HepG2 (cell line): Measurements from ENCODE around the gene SPSB2. TPM values are rescaled to one million over a fixed set of nuclear protein-coding genes. Genes with fewer than 3 reads are reported as not detected.

ENCODE experiments used
- ATAC-seq: fragments of 200-7000 bp; cut with Tn5 transposase; 3 replicates; pipeline ENCODE4 v1.9.1; 2020; ENCODE audit warnings: mild to moderate bottlenecking, moderate library complexity
- BruUV-seq: library from RNA; stranded (reverse); fragments of 400-500 nt; replicated peaks from 2 replicates; lab custom pipeline; 2021; lab: Mats Ljungman, UMichigan
- CTCF ChIA-PET: fragments of 300-600 bp; formaldehyde crosslinking; extraction: SDS; loops from one replicate; lab custom pipeline; 2021; ENCODE audit warnings: low total read pairs, inconsistent platforms, low intra/inter-chr PET ratio; lab: Yijun Ruan, JAX
- POLR2A ChIA-PET: fragments of 350-600 bp; sonication (Branson Sonifier 250); formaldehyde crosslinking; loops from one replicate; lab custom pipeline; 2020; ENCODE audit warnings: antibody characterized with exemption, inconsistent platforms; lab: Yijun Ruan, JAX
- DNase-seq: peaks from one replicate; pipeline ENCODE4 v3.0.0-alpha.2; 2015; ENCODE audit warnings: low spot score
- FAIRE-seq: peaks from 3 replicates; lab custom pipeline; 2011; peaks lifted over from hg19 to GRCh38; lab: Jason Lieb, UNC
- H2AFZ ChIP-seq: one replicate; pipeline ENCODE4 v1.6.1; 2011; ENCODE audit warnings: low read length, inconsistent platforms
- H3K27ac ChIP-seq: fragments of 300-600 bp; 3 replicates; pipeline ENCODE4 v1.8.0; 2011; ENCODE audit warnings: mixed run types, mild to moderate bottlenecking, mixed read lengths, low read length, inconsistent platforms; ENCODE audit not compliant: insufficient read depth; ENCODE audit errors: extremely low read length
- H3K27me3 ChIP-seq, 2 experiments: fragments of 200-600 bp in 1 of 2; 2 replicates in 1 of 2; 3 replicates in 1 of 2; pipeline versions ENCODE4 v1.6.0 to v1.8.0; 2011; ENCODE audit warnings: low read length in 2 of 2, mild to moderate bottlenecking in 2 of 2, moderate library complexity in 2 of 2, inconsistent platforms in 1 of 2; ENCODE audit not compliant: insufficient read depth in 2 of 2, control insufficient read depth in 1 of 2
- H3K36me3 ChIP-seq, 2 experiments: fragments of 200-600 bp in 1 of 2; replicated peaks in 1 of 2; 2 replicates in 1 of 2; 3 replicates in 1 of 2; pipeline versions ENCODE4 v1.5.1 to v1.8.0; 2011; ENCODE audit warnings: low read length in 2 of 2, inconsistent platforms in 1 of 2; ENCODE audit not compliant: insufficient read depth in 2 of 2, control insufficient read depth in 1 of 2
- H3K4me1 ChIP-seq: 2 replicates; pipeline ENCODE4 v1.5.1; 2012; ENCODE audit warnings: low read length, inconsistent platforms; ENCODE audit not compliant: insufficient read depth
- H3K4me2 ChIP-seq: 2 replicates; pipeline ENCODE4 v1.6.0; 2011; ENCODE audit warnings: low read depth, low read length, inconsistent platforms
- H3K4me3 ChIP-seq, 3 experiments: fragments of 200-600 bp in 1 of 3; sonication (generic), shearing (Covaris generic) in 1 of 3; replicated peaks in 1 of 3; 2 replicates each; pipeline ENCODE4 v1.5.1; 2011 to 2016; ENCODE audit warnings: low read length in 3 of 3, inconsistent platforms in 2 of 3, low read depth in 2 of 3, mild to moderate bottlenecking in 2 of 3, control low read depth in 1 of 3, mixed read lengths in 1 of 3; ENCODE audit not compliant: insufficient read depth in 1 of 3
- H3K79me2 ChIP-seq: one replicate; pipeline ENCODE4 v1.6.1; 2011; ENCODE audit warnings: low read length, inconsistent platforms; ENCODE audit not compliant: insufficient read depth
- H3K9ac ChIP-seq: 2 replicates; pipeline ENCODE4 v1.6.0; 2011; ENCODE audit warnings: mild to moderate bottlenecking, low read depth, low read length, inconsistent platforms; ENCODE audit not compliant: insufficient read depth
- H3K9me3 ChIP-seq: 2 replicates; pipeline ENCODE4 v1.5.1; 2012; ENCODE audit warnings: mild to moderate bottlenecking, low read length
- H4K20me1 ChIP-seq: 2 replicates; pipeline ENCODE4 v1.6.0; 2011; ENCODE audit warnings: inconsistent platforms, mild to moderate bottlenecking, low read length, moderate library complexity; ENCODE audit not compliant: insufficient read depth
- ARID2 ChIP-seq: sonication (generic); formaldehyde crosslinking; IDR thresholded peaks from 2 replicates; pipeline ENCODE4 v1.8.1; 2022; ENCODE audit warnings: mild to moderate bottlenecking, missing genetic modification reagents, borderline replicate concordance
- BORCS8-MEF2B ChIP-seq: sonication (generic); formaldehyde crosslinking; IDR thresholded peaks from 2 replicates; pipeline ENCODE4 v1.8.0; 2022; ENCODE audit warnings: mild to moderate bottlenecking, missing genetic modification reagents
- CHD4 ChIP-seq: fragments of 200-600 bp; sonication (generic); IDR thresholded peaks from 2 replicates; pipeline ENCODE4 v1.7.0; 2017; ENCODE audit warnings: mild to moderate bottlenecking, low read length, borderline replicate concordance
- E2F5 ChIP-seq: sonication (generic); formaldehyde crosslinking; conservative IDR thresholded peaks from 2 replicates; pipeline ENCODE4 v1.4.0; 2020; ENCODE audit warnings: missing genetic modification reagents
- HNRNPLL ChIP-seq: fragments of 200-400 bp; formaldehyde crosslinking; IDR thresholded peaks from 2 replicates; pipeline ENCODE4 v1.6.1; 2017; ENCODE audit warnings: mild to moderate bottlenecking, low read depth, low read length; ENCODE audit not compliant: poor library complexity, severe bottlenecking
- KLF15 ChIP-seq: sonication (generic); formaldehyde crosslinking; IDR thresholded peaks from 2 replicates; pipeline ENCODE4 v1.8.1; 2023; ENCODE audit warnings: borderline replicate concordance, mild to moderate bottlenecking, inconsistent platforms, missing genetic modification reagents, mixed read lengths
- MED1 ChIP-seq: sonication (generic); formaldehyde crosslinking; IDR thresholded peaks from 2 replicates; pipeline ENCODE4 v1.4.0; 2020; ENCODE audit warnings: missing genetic modification reagents
- MTF1 ChIP-seq: sonication (generic); formaldehyde crosslinking; IDR thresholded peaks from 2 replicates; pipeline ENCODE4 v1.5.0; 2020; ENCODE audit warnings: missing genetic modification reagents
- NFYC ChIP-seq: IDR thresholded peaks from 2 replicates; pipeline ENCODE4 v1.6.1; 2016; ENCODE audit warnings: missing genetic modification reagents, missing compliant biosample characterization
- PHF20 ChIP-seq: sonication (generic); formaldehyde crosslinking; IDR thresholded peaks from 2 replicates; pipeline ENCODE4 v1.5.0; 2020; ENCODE audit warnings: mild to moderate bottlenecking, missing genetic modification reagents
- PRPF4 ChIP-seq: fragments of 200-400 bp; formaldehyde crosslinking; IDR thresholded peaks from 2 replicates; pipeline ENCODE4 v1.6.1; 2016; ENCODE audit warnings: low read length, low read depth; ENCODE audit not compliant: poor library complexity, severe bottlenecking
- SSRP1 ChIP-seq: IDR thresholded peaks from 2 replicates; pipeline ENCODE4 v1.6.1; 2016; ENCODE audit warnings: control low read depth
- TBX2 ChIP-seq: sonication (generic); formaldehyde crosslinking; IDR thresholded peaks from 2 replicates; pipeline ENCODE4 v1.5.0; 2020; ENCODE audit warnings: missing genetic modification reagents, mild to moderate bottlenecking, borderline replicate concordance
- TFDP1 ChIP-seq: IDR thresholded peaks from 2 replicates; pipeline ENCODE4 v1.6.1; 2016; ENCODE audit warnings: missing compliant biosample characterization, missing genetic modification reagents, borderline replicate concordance
- YY1 ChIP-seq: IDR thresholded peaks from 2 replicates; pipeline ENCODE4 v1.6.1; 2011; ENCODE audit warnings: low read length, low read depth, moderate library complexity, mild to moderate bottlenecking; ENCODE audit not compliant: insufficient read depth, insufficient replicate concordance
- ZBTB8A ChIP-seq: sonication (generic); formaldehyde crosslinking; IDR thresholded peaks from 2 replicates; pipeline ENCODE4 v1.4.0; 2020; ENCODE audit warnings: mild to moderate bottlenecking, low read depth, missing genetic modification reagents, borderline replicate concordance
- ZNF251 ChIP-seq: sonication (generic); formaldehyde crosslinking; IDR thresholded peaks from 2 replicates; pipeline ENCODE4 v1.9.0; 2021; ENCODE audit warnings: mild to moderate bottlenecking, missing genetic modification reagents
- ZNF746 ChIP-seq: sonication (generic); formaldehyde crosslinking; IDR thresholded peaks from 2 replicates; pipeline ENCODE4 v1.8.0; 2022; ENCODE audit warnings: mild to moderate bottlenecking, missing genetic modification reagents
- WGBS: methylation state at CpG from one replicate; pipeline ENCODE4 v1.1.6; 2017; ENCODE audit warnings: low lambda C conversion rate; 5-methylcytosine and 5-hydroxymethylcytosine counted together
- in situ Hi-C: cut with HindIII; loops from 2 replicates; pipeline ENCODE4 v1.10.0; 2017; ENCODE audit warnings: low pct_unique_long_range_greater_than_20kb; ENCODE audit not compliant: extremely low pct_ligation_motif_present
- intact Hi-C: fragments of 100-400 bp; cut with micrococcal nuclease; formaldehyde crosslinking; loops from one replicate; pipeline ENCODE4 v1.10.0; 2022; ENCODE audit not compliant: unreplicated experiment
- polyA plus RNA-seq, 8 experiments: library from polyadenylated mRNA; depleted of rRNA in 3 of 8; stranded (reverse) in 7 of 8; unstranded in 1 of 8; fragments of >200 nt; fragmentation: Illumina TruSeq in 4 of 8; extraction: Trizol in 4 of 8; gene quantifications; 2 replicates each; pipeline versions ENCODE4 v1.2.1 to v1.2.3, GENCODE V29; 2011 to 2016; ENCODE audit warnings: low read depth in 4 of 8, missing spikeins in 1 of 8, mixed read lengths in 1 of 8; ENCODE audit not compliant: insufficient read depth in 1 of 8
- total RNA-seq, 5 experiments: library from RNA; depleted of rRNA; stranded (reverse); fragments of >200 nt; fragmentation: Illumina TruSeq; extraction: Trizol; gene quantifications; 2 replicates each; pipeline ENCODE4 v1.2.3, GENCODE V29; 2016; ENCODE audit warnings: low read depth in 1 of 5

The SPSB2 gene
- total and polyA plus RNA-seq, 2 of the 13 experiments (the other 11 are each of a cell fraction or from before 2014, with no cell fraction given) = 2.0 to 6.2 TPM

GRCh38 chr12:6855322-6855721 is 17.8 kb downstream of the SPSB2 start (continued):
- TF ChIP-seq PRPF4 (no peak), ZNF251 (CRISPR knock-in tag) (no peak)

- H3K9me3 ChIP-seq = no peaks in the 10 kb centered on the region
- POLR2A ChIA-PET = interaction anchor here (1.2 to 5.2 kb wide), 6 partner anchors 13 to 130 kb away, joined by 5 to 132 read pairs (median 26); partner anchors contain the start of genes C12orf57, COPS7A, P3H3 and PTMS
- peak overlapping the region; percentile 66; the same call in 1 of the 2 replicates for H3K9ac ChIP-seq
- FAIRE-seq (peak; percentile 87), ATAC-seq (no peak), DNase-seq (peak; percentile 78)
- peaks cover 33% of the 10 kb centered on the region for H3K4me1 ChIP-seq
- H3K36me3 ChIP-seq = peaks cover 18 to 52% of the 10 kb centered on the region in 2 experiments
- H2AFZ ChIP-seq = no peak overlapping the region
- intact Hi-C loops (no loop called here), in situ Hi-C loops (no loop called here)
- 35% methylated on average over 6 of the region's 6 CpGs for WGBS
- H3K4me3 ChIP-seq = peak overlapping the region in 1 of 3 experiments; percentile 95; a peak in 1 of 6 replicates
- H3K79me2 ChIP-seq = peaks cover 37% of the 10 kb centered on the region
- CTCF ChIA-PET = no interaction called here
- H3K27me3 ChIP-seq = no peaks in the 10 kb centered on the region
- BruUV-seq = no TSS peak
- H4K20me1 ChIP-seq = no peaks in the 10 kb centered on the region; the same call in 1 of the 2 replicates
- H3K4me2 ChIP-seq = peak overlapping the region; percentile 88
- peak overlapping the region; percentile 61 for H3K27ac ChIP-seq
- TF ChIP-seq CHD4 (no peak), NFYC (CRISPR knock-in tag) (peak; percentile 22; the same call in 1 of the 2 replicates), ZBTB8A (CRISPR knock-in tag) (no peak), MTF1 (CRISPR knock-in tag) (no peak), PHF20 (CRISPR knock-in tag) (no peak), PRPF4 (no peak), ARID2 (CRISPR knock-in tag) (no peak), KLF15 (CRISPR knock-in tag) (no peak), SSRP1 (CRISPR knock-in tag) (no peak), TBX2 (peak; percentile 26; the same call in 1 of the 2 replicates), YY1 (no peak), E2F5 (no peak), BORCS8-MEF2B (CRISPR knock-in tag) (no peak), ZNF746 (CRISPR knock-in tag) (no peak), HNRNPLL (no peak), MED1 (CRISPR knock-in tag) (no peak), TFDP1 (CRISPR knock-in tag) (no peak)
Measured at GRCh38 chr12:6854036-6854435, 19.1 kb downstream of the SPSB2 start.
